HepG2 (cell line): ENCODE results near the gene GPA33. TPM values are rescaled to one million over a fixed set of nuclear protein-coding genes. Genes with fewer than 3 reads are reported as not detected.

Experiments
- ATAC-seq: fragments of 200-7000 bp; cut with Tn5 transposase; 3 replicates; pipeline ENCODE4 v1.9.1; 2020; ENCODE audit warnings: mild to moderate bottlenecking, moderate library complexity
- BruUV-seq: library from RNA; stranded (reverse); fragments of 400-500 nt; replicated peaks from 2 replicates; lab custom pipeline; 2021; lab: Mats Ljungman, UMichigan
- CTCF ChIA-PET: fragments of 300-600 bp; formaldehyde crosslinking; extraction: SDS; loops from one replicate; lab custom pipeline; 2021; ENCODE audit warnings: low total read pairs, inconsistent platforms, low intra/inter-chr PET ratio; lab: Yijun Ruan, JAX
- POLR2A ChIA-PET: fragments of 350-600 bp; sonication (Branson Sonifier 250); formaldehyde crosslinking; loops from one replicate; lab custom pipeline; 2020; ENCODE audit warnings: antibody characterized with exemption, inconsistent platforms; lab: Yijun Ruan, JAX
- DNase-seq: peaks from one replicate; pipeline ENCODE4 v3.0.0-alpha.2; 2015; ENCODE audit warnings: low spot score
- FAIRE-seq: peaks from 3 replicates; lab custom pipeline; 2011; peaks lifted over from hg19 to GRCh38; lab: Jason Lieb, UNC
- H2AFZ ChIP-seq: one replicate; pipeline ENCODE4 v1.6.1; 2011; ENCODE audit warnings: low read length, inconsistent platforms
- H3K27ac ChIP-seq: fragments of 300-600 bp; 3 replicates; pipeline ENCODE4 v1.8.0; 2011; ENCODE audit warnings: mixed run types, mild to moderate bottlenecking, mixed read lengths, low read length, inconsistent platforms; ENCODE audit not compliant: insufficient read depth; ENCODE audit errors: extremely low read length
- H3K27me3 ChIP-seq, 2 experiments: fragments of 200-600 bp in 1 of 2; 2 replicates in 1 of 2; 3 replicates in 1 of 2; pipeline versions ENCODE4 v1.6.0 to v1.8.0; 2011; ENCODE audit warnings: low read length in 2 of 2, mild to moderate bottlenecking in 2 of 2, moderate library complexity in 2 of 2, inconsistent platforms in 1 of 2; ENCODE audit not compliant: insufficient read depth in 2 of 2, control insufficient read depth in 1 of 2
- H3K36me3 ChIP-seq, 2 experiments: fragments of 200-600 bp in 1 of 2; replicated peaks in 1 of 2; 2 replicates in 1 of 2; 3 replicates in 1 of 2; pipeline versions ENCODE4 v1.5.1 to v1.8.0; 2011; ENCODE audit warnings: low read length in 2 of 2, inconsistent platforms in 1 of 2; ENCODE audit not compliant: insufficient read depth in 2 of 2, control insufficient read depth in 1 of 2
- H3K4me1 ChIP-seq: 2 replicates; pipeline ENCODE4 v1.5.1; 2012; ENCODE audit warnings: low read length, inconsistent platforms; ENCODE audit not compliant: insufficient read depth
- H3K4me2 ChIP-seq: 2 replicates; pipeline ENCODE4 v1.6.0; 2011; ENCODE audit warnings: low read depth, low read length, inconsistent platforms
- H3K4me3 ChIP-seq, 3 experiments: fragments of 200-600 bp in 1 of 3; sonication (generic), shearing (Covaris generic) in 1 of 3; replicated peaks in 1 of 3; 2 replicates each; pipeline ENCODE4 v1.5.1; 2011 to 2016; ENCODE audit warnings: low read length in 3 of 3, inconsistent platforms in 2 of 3, low read depth in 2 of 3, mild to moderate bottlenecking in 2 of 3, control low read depth in 1 of 3, mixed read lengths in 1 of 3; ENCODE audit not compliant: insufficient read depth in 1 of 3
- H3K79me2 ChIP-seq: one replicate; pipeline ENCODE4 v1.6.1; 2011; ENCODE audit warnings: low read length, inconsistent platforms; ENCODE audit not compliant: insufficient read depth
- H3K9ac ChIP-seq: 2 replicates; pipeline ENCODE4 v1.6.0; 2011; ENCODE audit warnings: mild to moderate bottlenecking, low read depth, low read length, inconsistent platforms; ENCODE audit not compliant: insufficient read depth
- H3K9me3 ChIP-seq: 2 replicates; pipeline ENCODE4 v1.5.1; 2012; ENCODE audit warnings: mild to moderate bottlenecking, low read length
- H4K20me1 ChIP-seq: 2 replicates; pipeline ENCODE4 v1.6.0; 2011; ENCODE audit warnings: inconsistent platforms, mild to moderate bottlenecking, low read length, moderate library complexity; ENCODE audit not compliant: insufficient read depth
- ASH2L ChIP-seq: fragments of 300-600, 200-600 bp; sonication (generic); IDR thresholded peaks from 2 replicates; pipeline ENCODE4 v1.7.0; 2017; ENCODE audit warnings: low read depth, mild to moderate bottlenecking, moderate library complexity, mixed read lengths, low read length; ENCODE audit not compliant: insufficient read length
- BRCA1 ChIP-seq: sonication (generic); formaldehyde crosslinking; IDR thresholded peaks from 2 replicates; pipeline ENCODE4 v1.4.0; 2020; ENCODE audit warnings: missing genetic modification reagents
- FOXA1 ChIP-seq, 2 experiments: fragments of 450-650 bp in 1 of 2; sonication (generic) in 1 of 2; formaldehyde crosslinking in 1 of 2; IDR thresholded peaks; 2 replicates each; pipeline versions ENCODE4 v1.4.0 to v1.6.1; 2016 to 2020; ENCODE audit warnings: missing genetic modification reagents in 1 of 2
- HOXD1 ChIP-seq: sonication (generic); formaldehyde crosslinking; IDR thresholded peaks from 2 replicates; pipeline ENCODE4 v1.5.0; 2020; ENCODE audit warnings: missing genetic modification reagents
- REXO4 ChIP-seq: sonication (generic); formaldehyde crosslinking; IDR thresholded peaks from 2 replicates; pipeline ENCODE4 v1.8.0; 2022; ENCODE audit warnings: missing genetic modification reagents, mild to moderate bottlenecking, borderline replicate concordance
- SALL2 ChIP-seq: sonication (generic); formaldehyde crosslinking; IDR thresholded peaks from 2 replicates; pipeline ENCODE4 v1.8.1; 2023; ENCODE audit warnings: mild to moderate bottlenecking, missing genetic modification reagents, inconsistent platforms
- SMAD1 ChIP-seq: sonication (generic); formaldehyde crosslinking; IDR thresholded peaks from 2 replicates; pipeline ENCODE4 v1.4.0; 2020; ENCODE audit warnings: missing genetic modification reagents, low read depth, mild to moderate bottlenecking, borderline replicate concordance
- ZNF260 ChIP-seq: sonication (generic); formaldehyde crosslinking; IDR thresholded peaks from 2 replicates; pipeline ENCODE4 v1.4.0; 2020; ENCODE audit warnings: missing genetic modification reagents, low read depth, mild to moderate bottlenecking, borderline replicate concordance
- ZNF263 ChIP-seq: sonication (generic); formaldehyde crosslinking; IDR thresholded peaks from 2 replicates; pipeline ENCODE4 v1.4.0; 2020; ENCODE audit warnings: missing genetic modification reagents
- ZNF543 ChIP-seq: sonication (generic); formaldehyde crosslinking; IDR thresholded peaks from 2 replicates; pipeline ENCODE4 v1.4.0; 2020; ENCODE audit warnings: mild to moderate bottlenecking, missing genetic modification reagents
- ZNF883 ChIP-seq: sonication (generic); formaldehyde crosslinking; IDR thresholded peaks from 2 replicates; pipeline ENCODE4 v1.5.1; 2020; ENCODE audit warnings: mild to moderate bottlenecking, missing genetic modification reagents; ENCODE audit errors: not compliant biosample characterization
- WGBS: methylation state at CpG from one replicate; pipeline ENCODE4 v1.1.6; 2017; ENCODE audit warnings: low lambda C conversion rate; 5-methylcytosine and 5-hydroxymethylcytosine counted together
- in situ Hi-C: cut with HindIII; loops from 2 replicates; pipeline ENCODE4 v1.10.0; 2017; ENCODE audit warnings: low pct_unique_long_range_greater_than_20kb; ENCODE audit not compliant: extremely low pct_ligation_motif_present
- intact Hi-C: fragments of 100-400 bp; cut with micrococcal nuclease; formaldehyde crosslinking; loops from one replicate; pipeline ENCODE4 v1.10.0; 2022; ENCODE audit not compliant: unreplicated experiment
- polyA plus RNA-seq, 8 experiments: library from polyadenylated mRNA; depleted of rRNA in 3 of 8; stranded (reverse) in 7 of 8; unstranded in 1 of 8; fragments of >200 nt; fragmentation: Illumina TruSeq in 4 of 8; extraction: Trizol in 4 of 8; gene quantifications; 2 replicates each; pipeline versions ENCODE4 v1.2.1 to v1.2.3, GENCODE V29; 2011 to 2016; ENCODE audit warnings: low read depth in 4 of 8, missing spikeins in 1 of 8, mixed read lengths in 1 of 8; ENCODE audit not compliant: insufficient read depth in 1 of 8
- total RNA-seq, 5 experiments: library from RNA; depleted of rRNA; stranded (reverse); fragments of >200 nt; fragmentation: Illumina TruSeq; extraction: Trizol; gene quantifications; 2 replicates each; pipeline ENCODE4 v1.2.3, GENCODE V29; 2016; ENCODE audit warnings: low read depth in 1 of 5
- TF ChIP-seq, protein P1 (sequence below): sonication (generic); formaldehyde crosslinking; IDR thresholded peaks from 2 replicates; pipeline ENCODE4 v1.5.0; 2020; ENCODE audit warnings: missing genetic modification reagents, mild to moderate bottlenecking, borderline replicate concordance
- TF ChIP-seq, protein P2 (sequence below): IDR thresholded peaks from 2 replicates; pipeline ENCODE4 v1.6.1; 2012; ENCODE audit warnings: low read length, improper control_type of control experiment
- TF ChIP-seq, protein P3 (sequence below): sonication (generic); formaldehyde crosslinking; IDR thresholded peaks from 2 replicates; pipeline ENCODE4; 2020; ENCODE audit warnings: missing genetic modification reagents, mild to moderate bottlenecking, borderline replicate concordance

Gene GPA33
- total and polyA plus RNA-seq, 2 of the 13 experiments (the other 11 are each of a cell fraction or from before 2014, with no cell fraction given): not detected

DNA sequence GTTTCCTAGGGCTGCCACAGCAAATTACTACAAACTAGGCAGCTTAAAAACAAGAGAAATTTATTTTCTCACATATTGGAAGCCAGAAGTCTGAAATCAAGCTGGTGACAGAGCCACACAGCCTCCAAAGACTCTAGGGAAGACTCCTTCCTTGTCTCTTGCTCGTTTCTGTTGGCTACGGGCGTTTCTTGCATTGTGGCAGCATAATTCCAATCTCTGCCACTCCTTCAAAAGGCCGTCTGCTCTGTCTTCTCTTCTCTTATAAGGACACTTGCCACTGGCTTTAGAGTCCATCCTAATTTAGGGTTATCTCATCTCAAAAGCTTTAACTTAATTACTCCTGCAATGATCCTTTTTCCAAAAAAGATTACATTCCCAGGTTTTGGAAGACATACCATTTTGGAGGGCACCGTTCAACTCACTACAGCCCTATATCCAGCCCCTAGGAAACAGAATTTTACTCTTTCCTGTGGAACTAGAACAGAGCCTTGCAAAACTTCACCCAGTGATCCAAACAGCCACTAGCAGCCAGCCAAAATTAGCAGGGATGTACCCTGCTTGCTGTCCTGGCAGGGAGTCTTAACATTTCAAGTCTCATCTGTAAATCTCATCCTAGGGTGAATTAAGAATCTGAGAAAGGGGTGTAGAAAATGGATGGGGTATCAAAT lies 12.9 kb upstream of the GPA33 start (continued):
- TF ChIP-seq, protein P1, sequence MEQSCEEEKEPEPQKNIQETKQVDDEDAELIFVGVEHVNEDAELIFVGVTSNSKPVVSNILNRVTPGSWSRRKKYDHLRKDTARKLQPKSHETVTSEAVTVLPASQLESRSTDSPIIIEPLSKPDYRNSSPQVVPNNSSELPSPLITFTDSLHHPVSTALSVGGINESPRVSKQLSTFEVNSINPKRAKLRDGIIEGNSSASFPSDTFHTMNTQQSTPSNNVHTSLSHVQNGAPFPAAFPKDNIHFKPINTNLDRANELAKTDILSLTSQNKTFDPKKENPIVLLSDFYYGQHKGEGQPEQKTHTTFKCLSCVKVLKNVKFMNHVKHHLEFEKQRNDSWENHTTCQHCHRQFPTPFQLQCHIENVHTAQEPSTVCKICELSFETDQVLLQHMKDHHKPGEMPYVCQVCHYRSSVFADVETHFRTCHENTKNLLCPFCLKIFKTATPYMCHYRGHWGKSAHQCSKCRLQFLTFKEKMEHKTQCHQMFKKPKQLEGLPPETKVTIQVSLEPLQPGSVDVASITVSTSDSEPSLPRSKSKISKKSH: no peak
- TF ChIP-seq REXO4 (CRISPR knock-in tag) (no peak), ZNF543 (CRISPR knock-in tag) (no peak), ZNF263 (CRISPR knock-in tag) (no peak), BRCA1 (CRISPR knock-in tag) (no peak), HOXD1 (CRISPR knock-in tag) (no peak)
- TF ChIP-seq, protein P2, sequence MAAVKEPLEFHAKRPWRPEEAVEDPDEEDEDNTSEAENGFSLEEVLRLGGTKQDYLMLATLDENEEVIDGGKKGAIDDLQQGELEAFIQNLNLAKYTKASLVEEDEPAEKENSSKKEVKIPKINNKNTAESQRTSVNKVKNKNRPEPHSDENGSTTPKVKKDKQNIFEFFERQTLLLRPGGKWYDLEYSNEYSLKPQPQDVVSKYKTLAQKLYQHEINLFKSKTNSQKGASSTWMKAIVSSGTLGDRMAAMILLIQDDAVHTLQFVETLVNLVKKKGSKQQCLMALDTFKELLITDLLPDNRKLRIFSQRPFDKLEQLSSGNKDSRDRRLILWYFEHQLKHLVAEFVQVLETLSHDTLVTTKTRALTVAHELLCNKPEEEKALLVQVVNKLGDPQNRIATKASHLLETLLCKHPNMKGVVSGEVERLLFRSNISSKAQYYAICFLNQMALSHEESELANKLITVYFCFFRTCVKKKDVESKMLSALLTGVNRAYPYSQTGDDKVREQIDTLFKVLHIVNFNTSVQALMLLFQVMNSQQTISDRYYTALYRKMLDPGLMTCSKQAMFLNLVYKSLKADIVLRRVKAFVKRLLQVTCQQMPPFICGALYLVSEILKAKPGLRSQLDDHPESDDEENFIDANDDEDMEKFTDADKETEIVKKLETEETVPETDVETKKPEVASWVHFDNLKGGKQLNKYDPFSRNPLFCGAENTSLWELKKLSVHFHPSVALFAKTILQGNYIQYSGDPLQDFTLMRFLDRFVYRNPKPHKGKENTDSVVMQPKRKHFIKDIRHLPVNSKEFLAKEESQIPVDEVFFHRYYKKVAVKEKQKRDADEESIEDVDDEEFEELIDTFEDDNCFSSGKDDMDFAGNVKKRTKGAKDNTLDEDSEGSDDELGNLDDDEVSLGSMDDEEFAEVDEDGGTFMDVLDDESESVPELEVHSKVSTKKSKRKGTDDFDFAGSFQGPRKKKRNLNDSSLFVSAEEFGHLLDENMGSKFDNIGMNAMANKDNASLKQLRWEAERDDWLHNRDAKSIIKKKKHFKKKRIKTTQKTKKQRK: no peak

DNA sequence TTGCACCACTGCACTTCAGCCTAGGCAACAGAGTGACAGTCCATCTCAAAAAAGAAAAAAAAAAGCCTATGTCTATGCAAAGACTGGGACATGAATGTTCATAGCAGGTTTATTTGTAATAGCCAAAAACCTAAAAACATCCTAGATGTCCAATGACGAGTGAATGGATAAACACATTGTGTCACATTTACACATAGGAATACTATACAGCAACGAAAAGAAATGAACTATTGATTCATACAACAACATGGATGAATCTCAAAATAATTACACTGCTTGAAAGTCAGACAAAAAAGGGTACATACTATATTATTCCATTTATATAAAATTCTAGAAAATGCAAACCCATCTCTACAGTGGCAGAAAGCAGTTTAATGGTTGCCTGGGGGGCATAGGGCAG lies 11.6 kb upstream of the GPA33 start:
- WGBS: 0% methylated on average over 2 of the region's 2 CpGs
- Histone ChIP-seq H2AFZ (no peak overlapping the region), H3K4me2 (no peak overlapping the region), H4K20me1 (no peaks in the 10 kb centered on the region), H3K9ac (no peak overlapping the region), H3K36me3 (no peaks in the 10 kb centered on the region), H3K4me1 (no peaks in the 10 kb centered on the region), H3K79me2 (no peaks in the 10 kb centered on the region), H3K27me3 (peaks cover 0 to 30% of the 10 kb centered on the region in 2 experiments; a peak in 3 of 5 replicates), H3K4me3 (no peak overlapping the region), H3K27ac (no peak overlapping the region), H3K9me3 (no peaks in the 10 kb centered on the region)
- BruUV-seq: no TSS peak
- intact Hi-C loops (no loop called here), in situ Hi-C loops (no loop called here)
- CTCF ChIA-PET: no interaction called here
- DNase-seq (no peak), FAIRE-seq (no peak), ATAC-seq (no peak)
- POLR2A ChIA-PET: no interaction called here
- TF ChIP-seq ASH2L (no peak), ZNF883 (CRISPR knock-in tag) (no peak), FOXA1 (IDR thresholded peaks at IDR 0.05) (no peak), FOXA1 (CRISPR knock-in tag; IDR thresholded peaks at IDR 0.05) (no peak), SMAD1 (CRISPR knock-in tag) (no peak), ZNF260 (CRISPR knock-in tag) (no peak), SALL2 (CRISPR knock-in tag) (no peak)
- TF ChIP-seq, protein P3, sequence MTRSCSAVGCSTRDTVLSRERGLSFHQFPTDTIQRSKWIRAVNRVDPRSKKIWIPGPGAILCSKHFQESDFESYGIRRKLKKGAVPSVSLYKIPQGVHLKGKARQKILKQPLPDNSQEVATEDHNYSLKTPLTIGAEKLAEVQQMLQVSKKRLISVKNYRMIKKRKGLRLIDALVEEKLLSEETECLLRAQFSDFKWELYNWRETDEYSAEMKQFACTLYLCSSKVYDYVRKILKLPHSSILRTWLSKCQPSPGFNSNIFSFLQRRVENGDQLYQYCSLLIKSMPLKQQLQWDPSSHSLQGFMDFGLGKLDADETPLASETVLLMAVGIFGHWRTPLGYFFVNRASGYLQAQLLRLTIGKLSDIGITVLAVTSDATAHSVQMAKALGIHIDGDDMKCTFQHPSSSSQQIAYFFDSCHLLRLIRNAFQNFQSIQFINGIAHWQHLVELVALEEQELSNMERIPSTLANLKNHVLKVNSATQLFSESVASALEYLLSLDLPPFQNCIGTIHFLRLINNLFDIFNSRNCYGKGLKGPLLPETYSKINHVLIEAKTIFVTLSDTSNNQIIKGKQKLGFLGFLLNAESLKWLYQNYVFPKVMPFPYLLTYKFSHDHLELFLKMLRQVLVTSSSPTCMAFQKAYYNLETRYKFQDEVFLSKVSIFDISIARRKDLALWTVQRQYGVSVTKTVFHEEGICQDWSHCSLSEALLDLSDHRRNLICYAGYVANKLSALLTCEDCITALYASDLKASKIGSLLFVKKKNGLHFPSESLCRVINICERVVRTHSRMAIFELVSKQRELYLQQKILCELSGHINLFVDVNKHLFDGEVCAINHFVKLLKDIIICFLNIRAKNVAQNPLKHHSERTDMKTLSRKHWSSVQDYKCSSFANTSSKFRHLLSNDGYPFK (CRISPR knock-in tag): no peak
